Muscle layer of colon (tissue), 2 donors: ENCODE measurements around the gene RNF6.

ENCODE experiments used
- H3K27ac ChIP-seq: one replicate; pipeline ENCODE4 v1.7.0; 2013; ENCODE audit warnings: low read depth, mild to moderate bottlenecking, low read length, moderate library complexity
- H3K27me3 ChIP-seq, 2 donors: one replicate each; pipeline ENCODE4 v1.7.0; 2013; ENCODE audit warnings: low read length in 2 of 2, mild to moderate bottlenecking in 2 of 2; ENCODE audit not compliant: insufficient read depth in 2 of 2, control insufficient read depth in 1 of 2
- H3K36me3 ChIP-seq: one replicate; pipeline ENCODE4 v1.7.0; 2013; ENCODE audit warnings: mild to moderate bottlenecking, low read length; ENCODE audit not compliant: insufficient read depth
- H3K4me1 ChIP-seq: one replicate; pipeline ENCODE4 v1.7.0; 2013; ENCODE audit warnings: mild to moderate bottlenecking, low read length; ENCODE audit not compliant: insufficient read depth
- H3K4me3 ChIP-seq, 2 donors: one replicate each; pipeline ENCODE4 v1.7.0; 2013; ENCODE audit warnings: low read length in 2 of 2, low read depth in 1 of 2, mild to moderate bottlenecking in 1 of 2, moderate library complexity in 1 of 2
- H3K9ac ChIP-seq: one replicate; pipeline ENCODE4 v1.7.0; 2013; ENCODE audit warnings: low read length
- H3K9me3 ChIP-seq: one replicate; pipeline ENCODE4 v1.7.0; 2013; ENCODE audit warnings: mild to moderate bottlenecking, low read length
- donor health status: abdominal sarcoma.
- donor health status: Adenocarcinoma of cecum.

RNF6 gene

GRCh38 chr13:26186995-26187394 lies 35.1 kb downstream of the RNF6 start:
- H3K4me1 ChIP-seq, result peaks cover 12% of the 10 kb centered on the region
- H3K27ac ChIP-seq, result no peak overlapping the region
- peak overlapping the region; percentile 17 to 65 for H3K4me3 ChIP-seq
- H3K27me3 ChIP-seq, result no peaks in the 10 kb centered on the region
- no peaks in the 10 kb centered on the region for H3K9me3 ChIP-seq
- H3K9ac ChIP-seq, result no peak overlapping the region
- H3K36me3 ChIP-seq, result no peaks in the 10 kb centered on the region

- peaks cover 12% of the 10 kb centered on the region for H3K4me1 ChIP-seq
- H3K9me3 ChIP-seq, result no peaks in the 10 kb centered on the region
- H3K27me3 ChIP-seq, result no peaks in the 10 kb centered on the region
- H3K36me3 ChIP-seq, result no peaks in the 10 kb centered on the region
- H3K9ac ChIP-seq, result peak overlapping the region; percentile 64
- peak overlapping the region; percentile 52 to 65 for H3K4me3 ChIP-seq
- H3K27ac ChIP-seq, result peak overlapping the region; percentile 71
These were observed 35.8 kb downstream of the RNF6 start for GRCh38 chr13:26186118-26186870.

GRCh38 chr13:26185720-26186117 lies 36.4 kb downstream of the RNF6 start:
- no peaks in the 10 kb centered on the region for H3K9me3 ChIP-seq
- H3K27me3 ChIP-seq, result no peaks in the 10 kb centered on the region
- peak overlapping the region; percentile 52 to 65 for H3K4me3 ChIP-seq
- H3K4me1 ChIP-seq, result peaks cover 12% of the 10 kb centered on the region
- H3K27ac ChIP-seq, result peak overlapping the region; percentile 71
- no peaks in the 10 kb centered on the region for H3K36me3 ChIP-seq
- H3K9ac ChIP-seq, result peak overlapping the region; percentile 64

- no peak overlapping the region for H3K27ac ChIP-seq
- no peaks in the 10 kb centered on the region for H3K36me3 ChIP-seq
- H3K4me3 ChIP-seq, result no peak overlapping the region
- no peak overlapping the region for H3K9ac ChIP-seq
- H3K9me3 ChIP-seq, result no peaks in the 10 kb centered on the region
- H3K4me1 ChIP-seq, result peaks cover 12% of the 10 kb centered on the region
- no peaks in the 10 kb centered on the region for H3K27me3 ChIP-seq
These were observed 37.3 kb downstream of the RNF6 start for GRCh38 chr13:26184791-26185250.

GRCh38 chr13:26183416-26183815 lies 38.7 kb downstream of the RNF6 start:
- no peaks in the 10 kb centered on the region for H3K36me3 ChIP-seq
- H3K4me1 ChIP-seq, result peaks cover 12% of the 10 kb centered on the region
- no peak overlapping the region for H3K27ac ChIP-seq
- no peak overlapping the region for H3K4me3 ChIP-seq
- no peaks in the 10 kb centered on the region for H3K27me3 ChIP-seq
- no peaks in the 10 kb centered on the region for H3K9me3 ChIP-seq
- H3K9ac ChIP-seq, result no peak overlapping the region

- H3K4me1 ChIP-seq, result no peaks in the 10 kb centered on the region
- H3K27ac ChIP-seq, result no peak overlapping the region
- no peaks in the 10 kb centered on the region for H3K36me3 ChIP-seq
- H3K4me3 ChIP-seq, result no peak overlapping the region
- H3K27me3 ChIP-seq, result no peaks in the 10 kb centered on the region
- H3K9me3 ChIP-seq, result no peaks in the 10 kb centered on the region
- no peak overlapping the region for H3K9ac ChIP-seq
These were observed 42.8 kb downstream of the RNF6 start for GRCh38 chr13:26179344-26179743.

- Histone ChIP-seq H3K27ac (no peak overlapping the region), H3K4me1 (no peaks in the 10 kb centered on the region), H3K36me3 (no peaks in the 10 kb centered on the region), H3K4me3 (no peak overlapping the region), H3K27me3 (no peaks in the 10 kb centered on the region), H3K9ac (no peak overlapping the region), H3K9me3 (no peaks in the 10 kb centered on the region)
These were observed 53.3 kb downstream of the RNF6 start for GRCh38 chr13:26168835-26169234.

GRCh38 chr13:26168237-26168814 lies 53.8 kb downstream of the RNF6 start:
- no peaks in the 10 kb centered on the region for H3K9me3 ChIP-seq
- H3K36me3 ChIP-seq, result no peaks in the 10 kb centered on the region
- no peak overlapping the region for H3K9ac ChIP-seq
- H3K4me3 ChIP-seq, result no peak overlapping the region
- no peak overlapping the region for H3K27ac ChIP-seq
- H3K27me3 ChIP-seq, result no peaks in the 10 kb centered on the region
- H3K4me1 ChIP-seq, result no peaks in the 10 kb centered on the region

GRCh38 chr13:26163812-26164211 lies 58.3 kb downstream of the RNF6 start:
- Histone ChIP-seq H3K27me3 (no peaks in the 10 kb centered on the region), H3K4me3 (no peak overlapping the region), H3K4me1 (no peaks in the 10 kb centered on the region), H3K9ac (no peak overlapping the region), H3K27ac (no peak overlapping the region), H3K9me3 (no peaks in the 10 kb centered on the region), H3K36me3 (no peaks in the 10 kb centered on the region)
